Islet of Langerhans (tissue), 1 donor: ENCODE data around the gene KATNAL1.

Source experiments
- FAIRE-seq: peaks from one replicate; lab custom pipeline; 2011; peaks lifted over from hg19 to GRCh38; lab: Jason Lieb, UNC

The KATNAL1 gene

DNA sequence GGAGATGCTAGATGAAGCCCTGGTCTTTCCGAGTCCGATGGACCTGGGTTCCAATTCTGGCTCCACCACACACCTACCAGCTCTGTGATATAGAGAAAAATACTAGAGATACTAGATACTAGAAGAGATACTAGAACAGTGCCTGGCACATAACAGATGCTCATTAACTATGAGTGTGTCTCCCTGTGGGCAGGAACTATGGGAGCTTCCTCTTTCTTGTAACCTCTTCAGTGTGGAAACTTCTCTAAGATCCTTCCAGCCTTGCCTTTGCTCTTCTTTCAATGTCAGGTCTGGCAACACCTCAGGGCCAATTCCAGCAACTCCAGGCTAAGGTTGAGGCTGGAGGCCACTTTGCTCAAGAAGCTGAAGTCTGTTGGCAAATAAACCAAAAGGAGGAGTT is 143.9 kb downstream of the KATNAL1 start:
- no peak for FAIRE-seq

DNA sequence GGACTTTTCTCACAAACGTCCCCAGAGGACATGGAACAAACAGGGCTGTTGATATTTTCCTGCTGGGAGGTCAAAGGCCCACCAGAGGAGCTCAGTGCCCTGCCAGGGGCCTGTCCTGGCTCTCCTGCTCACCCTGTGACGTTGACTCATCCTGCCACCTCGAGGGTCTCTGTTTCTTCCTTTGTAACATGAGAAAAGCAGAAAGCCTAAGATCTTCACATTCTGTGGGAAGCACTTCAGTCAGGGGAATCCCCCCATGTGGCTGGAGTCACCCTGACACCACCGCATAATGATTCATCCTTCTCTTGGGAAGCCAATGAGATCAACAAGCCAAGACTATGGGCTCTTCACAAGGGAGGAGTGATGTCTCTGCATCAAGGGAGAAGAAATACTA is 147.9 kb downstream of the KATNAL1 start:
- FAIRE-seq, result no peak

DNA sequence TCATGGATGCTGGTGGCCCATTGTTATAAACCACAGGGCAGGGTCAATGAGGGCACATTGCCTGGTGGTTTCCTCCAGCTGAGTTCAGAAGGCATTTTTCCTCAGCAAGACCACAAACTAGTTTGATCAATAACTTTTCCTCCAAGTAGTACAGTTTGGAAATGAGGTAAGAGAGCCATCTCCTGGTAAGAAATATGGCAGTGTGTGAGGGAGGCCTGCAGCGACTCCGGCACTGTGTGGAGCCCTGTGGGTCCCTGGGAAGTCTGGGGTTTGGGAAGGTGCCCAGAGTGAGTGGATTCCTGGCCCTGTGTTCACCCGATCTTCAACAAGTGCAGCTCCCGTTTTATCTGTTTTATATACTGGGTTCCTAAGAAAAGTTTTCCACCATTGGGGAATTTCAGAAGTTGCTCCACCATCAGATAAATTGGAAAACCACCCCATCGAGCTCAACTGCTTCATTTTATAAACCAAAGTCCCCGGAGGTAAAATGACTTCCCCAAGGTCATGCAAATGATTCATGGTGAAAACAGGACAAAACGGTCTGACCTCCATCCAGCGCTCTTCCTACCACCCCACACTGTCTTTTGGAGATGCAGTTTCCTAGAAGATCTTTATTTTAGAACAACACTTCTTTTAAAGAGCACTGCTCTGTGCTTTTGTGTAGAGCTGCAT is 148.4 kb downstream of the KATNAL1 start:
- FAIRE-seq, result no peak

DNA sequence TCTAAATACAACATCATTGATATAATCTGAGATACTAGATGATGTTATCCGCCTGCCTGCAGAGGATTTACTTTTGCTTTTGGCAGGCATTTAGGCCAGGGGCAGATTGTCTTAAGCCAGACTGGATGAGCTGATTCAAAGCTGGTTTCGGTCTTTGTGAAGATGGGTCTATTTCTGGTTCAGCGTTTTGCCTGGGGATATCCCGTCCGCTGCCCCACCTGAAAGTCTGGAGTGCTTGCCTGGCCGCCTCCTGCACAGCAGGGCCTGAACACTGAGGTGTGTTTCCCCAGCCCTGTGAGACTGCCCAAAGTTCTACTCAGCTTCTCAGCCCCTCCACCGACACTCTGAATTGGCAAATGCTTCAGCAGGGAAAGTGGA is 149.7 kb downstream of the KATNAL1 start:
- FAIRE-seq, result no peak

DNA sequence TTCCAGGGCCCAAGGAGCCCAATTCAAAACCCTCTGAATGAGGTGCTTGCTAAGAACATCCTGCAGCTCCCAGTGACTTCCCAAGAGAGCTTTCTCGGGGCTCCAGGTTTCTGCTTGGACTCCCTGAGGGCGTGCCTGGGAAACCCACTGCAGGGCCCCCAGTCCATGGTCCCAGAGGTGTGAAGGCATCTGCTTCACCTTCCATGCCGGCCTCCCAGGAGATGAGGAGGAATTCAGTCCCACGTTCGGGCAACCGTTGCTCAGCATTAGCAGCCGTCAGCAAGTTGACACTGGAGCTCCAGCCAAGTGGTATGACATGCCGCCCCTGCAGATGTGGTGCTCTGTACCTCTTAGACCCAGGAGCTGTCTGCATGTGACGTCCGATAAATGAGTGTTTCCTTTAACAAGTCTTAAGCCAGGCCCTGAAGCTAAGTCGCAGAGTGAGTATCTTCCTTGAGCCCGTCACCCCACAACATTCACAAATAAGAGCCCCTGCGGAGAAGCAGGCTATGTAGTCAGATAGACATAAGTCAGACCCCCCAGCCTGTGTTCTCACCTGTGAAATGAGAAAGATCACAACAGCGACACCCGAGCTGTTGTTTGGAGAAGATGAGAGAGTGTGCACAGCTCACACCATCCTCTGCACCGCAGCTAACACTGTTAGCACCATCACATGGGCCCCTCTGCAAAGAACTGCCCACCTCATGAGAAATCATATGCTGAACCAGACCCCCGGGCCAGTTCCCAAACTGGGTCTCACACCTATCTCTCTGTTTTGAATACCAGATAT is 150.3 kb downstream of the KATNAL1 start:
- no peak for FAIRE-seq

DNA sequence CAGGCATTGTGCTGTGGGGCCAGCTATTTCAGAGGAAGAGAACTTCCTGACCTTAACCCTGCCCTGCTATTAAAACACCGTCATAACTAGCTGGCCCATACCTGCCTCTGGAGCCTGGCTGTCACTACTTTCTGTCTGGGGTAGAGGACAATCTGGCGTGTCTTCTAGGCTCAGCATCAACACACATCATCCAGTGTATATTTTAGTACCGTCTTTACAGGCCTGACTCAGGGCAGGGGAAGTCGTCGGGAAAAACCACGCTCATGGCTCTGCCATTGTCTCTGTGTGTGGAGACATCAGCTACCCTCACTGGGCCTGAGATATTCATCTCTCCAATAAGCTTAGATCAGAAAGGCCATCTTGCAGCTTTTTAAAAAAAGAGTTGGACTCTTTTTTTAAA is 151.1 kb downstream of the KATNAL1 start:
- FAIRE-seq, result no peak

DNA sequence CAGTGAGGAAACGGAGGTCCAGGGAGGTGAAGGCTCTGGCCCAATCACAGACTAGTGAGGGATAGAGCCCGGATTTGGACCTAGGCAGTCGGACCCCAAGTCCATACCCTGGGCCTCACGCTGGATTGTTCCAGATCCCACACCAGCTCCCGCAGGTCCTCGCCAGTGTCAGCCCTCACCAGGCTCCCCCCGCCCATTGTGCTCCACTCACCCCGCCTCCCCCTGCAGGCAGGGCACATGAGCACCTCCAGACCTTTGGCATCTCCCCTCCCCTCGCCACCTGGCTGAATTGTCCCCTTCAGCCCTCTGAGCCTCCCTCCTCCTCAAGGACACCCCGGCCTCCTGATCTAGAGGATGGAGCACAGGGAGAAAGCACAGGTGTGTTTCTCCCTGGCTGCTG is 152.4 kb downstream of the KATNAL1 start:
- FAIRE-seq, result no peak

DNA sequence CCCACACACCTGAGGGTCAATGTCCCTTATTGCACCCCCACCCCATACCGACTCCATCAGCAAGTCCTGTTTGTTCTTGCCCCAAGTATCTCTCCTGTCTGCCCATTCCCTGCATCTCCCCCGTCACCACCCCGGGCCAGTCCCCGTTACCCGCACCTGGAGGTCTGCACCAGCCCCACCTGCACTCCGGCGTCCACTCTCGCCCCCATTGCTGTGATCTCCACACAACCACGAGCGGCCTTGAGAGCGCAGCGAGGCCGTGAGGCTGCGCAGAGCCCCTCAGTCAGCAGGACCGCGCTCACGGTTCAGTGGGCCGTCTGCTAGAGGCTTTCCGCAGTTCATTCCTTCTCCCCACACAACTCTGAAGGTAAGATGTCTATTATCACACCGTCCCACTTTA is 152.8 kb downstream of the KATNAL1 start:
- FAIRE-seq, result no peak

DNA sequence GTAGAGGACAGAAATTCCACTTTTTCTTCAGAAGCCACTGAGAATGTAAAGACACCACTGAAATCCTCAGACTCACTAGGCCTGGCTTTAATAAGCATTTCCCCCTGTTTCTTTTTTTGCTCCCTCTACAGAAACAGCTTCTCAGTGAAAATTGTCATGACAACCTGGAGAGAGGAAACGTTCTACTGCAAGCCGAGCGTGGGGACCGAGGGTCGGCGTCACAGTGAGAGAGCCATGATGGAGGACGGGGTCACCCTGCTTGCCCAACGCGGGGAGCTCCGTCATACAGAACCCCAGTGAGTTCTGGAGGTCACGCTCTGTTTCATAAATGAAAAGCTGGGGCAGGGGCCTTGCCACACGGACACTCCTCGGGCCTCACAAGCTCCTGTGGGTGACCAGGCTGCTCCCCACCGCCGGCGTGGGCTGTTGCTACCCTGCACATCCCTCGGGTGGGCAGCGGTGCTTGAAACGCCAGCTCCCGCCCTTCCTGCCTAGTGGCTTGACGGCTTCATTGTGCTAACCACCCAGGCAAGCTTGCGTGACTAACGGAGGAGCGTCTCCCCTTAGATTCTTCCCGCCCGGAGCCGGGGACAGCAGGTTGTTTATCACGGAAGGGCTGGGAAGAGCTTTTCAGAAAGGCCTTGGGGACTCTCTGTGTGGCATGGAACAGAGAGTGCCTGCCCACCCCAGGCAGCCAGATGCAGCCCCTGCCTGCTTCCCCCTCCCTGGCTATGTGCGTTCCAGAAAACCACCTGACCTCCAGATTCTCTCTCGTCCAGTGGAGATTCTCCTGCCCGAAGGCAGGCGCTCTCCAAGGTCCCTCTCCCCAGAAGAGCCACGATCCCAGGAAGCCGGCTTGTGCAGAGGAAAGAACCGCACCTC is 153.6 kb downstream of the KATNAL1 start:
- FAIRE-seq, result no peak
